Mammary epithelial cell (primary cell): Measurements from ENCODE around the gene TNNT2.

Source experiments
- CTCF ChIP-seq, 2 donors: IDR thresholded peaks in 1 of 2; conservative IDR thresholded peaks in 1 of 2; 2 replicates each; pipeline ENCODE4 v1.5.1; 2011 to 2012; ENCODE audit warnings: inconsistent platforms in 2 of 2, low read length in 2 of 2, mild to moderate bottlenecking in 2 of 2, control low read depth in 1 of 2, low read depth in 1 of 2; ENCODE audit not compliant: insufficient read depth in 1 of 2; ENCODE audit errors: extremely low read depth in 1 of 2
- EZH2 ChIP-seq: IDR thresholded peaks from 2 replicates; pipeline ENCODE4 v1.6.1; 2012; ENCODE audit warnings: low read length, inconsistent platforms, borderline replicate concordance

- TF ChIP-seq CTCF (conservative IDR thresholded peaks at IDR 0.05 in 1 of 2, IDR thresholded peaks at IDR 0.05 in 1 of 2; ENCODE audit: extremely low read depth in 1 of 2, insufficient read depth in 1 of 2, low read depth in 1 of 2, low read length in 2 of 2) = no peak
- TF ChIP-seq EZH2 = no peak
Observed at GRCh38 chr1:201325678-201326060, 51.8 kb downstream of the TNNT2 start.
